ENCODE measurements around the gene TNFRSF13B.

Gene TNFRSF13B

DNA sequence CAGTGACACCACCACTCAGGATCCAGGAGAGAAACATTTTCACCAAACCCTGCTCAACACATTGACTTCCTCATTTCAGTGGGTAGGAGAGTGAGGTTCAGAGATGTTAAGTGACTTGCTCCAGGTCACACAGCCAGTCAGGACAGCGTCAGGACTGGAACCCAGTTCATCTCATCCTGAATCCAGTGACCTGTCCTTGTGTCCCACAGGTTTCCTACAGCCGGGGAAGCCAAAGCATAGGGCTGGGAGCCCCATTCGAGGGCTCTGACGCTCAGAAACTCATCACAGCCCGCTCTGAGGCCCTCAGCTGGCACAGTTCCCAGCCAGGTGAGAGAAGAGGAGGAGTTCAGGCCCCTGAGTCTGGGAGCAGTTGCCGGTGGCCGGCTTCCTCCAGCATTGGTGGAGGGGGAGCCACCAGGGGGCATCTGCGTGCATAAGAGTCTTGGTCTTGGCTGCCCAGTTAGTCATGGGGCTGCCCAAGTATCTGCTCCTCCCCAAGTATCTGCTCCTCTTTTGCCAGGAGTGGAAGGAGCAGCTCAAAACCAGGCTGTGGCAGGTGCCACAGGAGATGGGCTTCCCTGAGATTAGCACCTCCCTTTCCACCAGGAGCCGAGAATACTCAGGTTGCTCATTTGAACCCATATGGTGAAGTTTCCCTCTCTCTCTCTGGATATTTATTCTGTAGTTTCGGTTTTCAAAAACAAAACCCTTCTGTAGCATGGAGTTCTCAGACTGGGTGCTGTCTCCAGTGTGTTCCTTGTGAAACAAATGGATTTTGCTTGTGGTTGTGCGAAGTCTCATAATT, 56.0 kb downstream of the TNFRSF13B start:
- POLR2A ChIA-PET, result no interaction called here
- H3K36me3 ChIP-seq (ENCODE audit: control insufficient read depth in 4 of 4, insufficient read depth in 4 of 4, low read length in 3 of 4), result no peaks in the 10 kb centered on the region
- CTCF ChIA-PET, result interaction anchor here (0.5 kb wide), 1 partner anchor 668 kb away, joined by 3 read pairs; no protein-coding TSS in a partner anchor
- H3K9me3 ChIP-seq (ENCODE audit: control extremely low read depth in 1 of 5, control insufficient read depth in 4 of 5, insufficient read depth in 2 of 5, low read depth in 1 of 5, low read length in 4 of 5), result no peaks in the 10 kb centered on the region
- no peaks in the 10 kb centered on the region for H3K4me1 ChIP-seq (ENCODE audit: control extremely low read depth in 1 of 4, control insufficient read depth in 4 of 4, insufficient read depth in 4 of 4, low read length in 3 of 4)
- H3K27me3 ChIP-seq (replicated peaks in 2 of 5; ENCODE audit: control insufficient read depth in 4 of 5, insufficient read depth in 5 of 5, low read length in 4 of 5), result peaks cover 0 to 7% (median 0%) of the 10 kb centered on the region in 5 experiments
- no peak overlapping the region for H3K27ac ChIP-seq (ENCODE audit: insufficient read depth in 1 of 2, low read depth in 1 of 2, low read length in 2 of 2, poor library complexity in 1 of 2, severe bottlenecking in 2 of 2)
- H3K4me3 ChIP-seq (ENCODE audit: control insufficient read depth in 1 of 7, extremely low read depth in 1 of 7, insufficient read depth in 4 of 7, low read depth in 2 of 7, low read length in 6 of 7), result no peak overlapping the region
- WGBS (ENCODE audit: insufficient coverage), result 66% methylated on average over 6 of the region's 11 CpGs
- peak; percentile 16 to 42 (median 39) for DNase-seq

DNA sequence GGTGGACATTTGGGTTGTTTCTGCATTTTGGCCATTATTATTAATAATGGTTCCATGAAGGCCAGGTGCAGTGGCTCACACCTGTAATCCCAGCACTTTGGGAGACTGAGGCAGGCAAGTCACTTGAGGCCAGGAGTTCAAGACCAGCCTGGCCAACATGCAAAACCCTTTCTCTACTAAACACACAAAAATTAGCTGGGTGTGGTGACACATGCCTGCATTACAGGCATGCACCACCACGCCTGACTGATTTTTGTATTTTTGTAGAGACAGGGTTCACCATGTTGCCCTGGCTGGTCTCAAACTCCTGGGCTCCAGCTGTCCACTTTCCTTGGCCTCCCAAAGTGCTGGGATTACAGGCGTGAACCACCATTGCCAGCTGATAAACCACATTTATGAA, 58.5 kb downstream of the TNFRSF13B start:
- CTCF ChIA-PET, result no interaction called here
- Histone ChIP-seq H3K27ac (ENCODE audit: insufficient read depth in 1 of 2, low read depth in 1 of 2, low read length in 2 of 2, poor library complexity in 1 of 2, severe bottlenecking in 2 of 2) (no peak overlapping the region), H3K27me3 (replicated peaks in 2 of 5; ENCODE audit: control insufficient read depth in 4 of 5, insufficient read depth in 5 of 5, low read length in 4 of 5) (peaks cover 0 to 4% (median 0%) of the 10 kb centered on the region in 5 experiments), H3K4me1 (ENCODE audit: control extremely low read depth in 1 of 4, control insufficient read depth in 4 of 4, insufficient read depth in 4 of 4, low read length in 3 of 4) (no peaks in the 10 kb centered on the region), H3K36me3 (ENCODE audit: control insufficient read depth in 4 of 4, insufficient read depth in 4 of 4, low read length in 3 of 4) (no peaks in the 10 kb centered on the region), H3K9me3 (ENCODE audit: control extremely low read depth in 1 of 5, control insufficient read depth in 4 of 5, insufficient read depth in 2 of 5, low read depth in 1 of 5, low read length in 4 of 5) (no peaks in the 10 kb centered on the region), H3K4me3 (ENCODE audit: control insufficient read depth in 1 of 7, extremely low read depth in 1 of 7, insufficient read depth in 4 of 7, low read depth in 2 of 7, low read length in 6 of 7) (no peak overlapping the region)
- DNase-seq, result no peak
- 75% methylated on average over 1 of the region's 2 CpGs for WGBS (ENCODE audit: insufficient coverage)
- POLR2A ChIA-PET, result no interaction called here

DNA sequence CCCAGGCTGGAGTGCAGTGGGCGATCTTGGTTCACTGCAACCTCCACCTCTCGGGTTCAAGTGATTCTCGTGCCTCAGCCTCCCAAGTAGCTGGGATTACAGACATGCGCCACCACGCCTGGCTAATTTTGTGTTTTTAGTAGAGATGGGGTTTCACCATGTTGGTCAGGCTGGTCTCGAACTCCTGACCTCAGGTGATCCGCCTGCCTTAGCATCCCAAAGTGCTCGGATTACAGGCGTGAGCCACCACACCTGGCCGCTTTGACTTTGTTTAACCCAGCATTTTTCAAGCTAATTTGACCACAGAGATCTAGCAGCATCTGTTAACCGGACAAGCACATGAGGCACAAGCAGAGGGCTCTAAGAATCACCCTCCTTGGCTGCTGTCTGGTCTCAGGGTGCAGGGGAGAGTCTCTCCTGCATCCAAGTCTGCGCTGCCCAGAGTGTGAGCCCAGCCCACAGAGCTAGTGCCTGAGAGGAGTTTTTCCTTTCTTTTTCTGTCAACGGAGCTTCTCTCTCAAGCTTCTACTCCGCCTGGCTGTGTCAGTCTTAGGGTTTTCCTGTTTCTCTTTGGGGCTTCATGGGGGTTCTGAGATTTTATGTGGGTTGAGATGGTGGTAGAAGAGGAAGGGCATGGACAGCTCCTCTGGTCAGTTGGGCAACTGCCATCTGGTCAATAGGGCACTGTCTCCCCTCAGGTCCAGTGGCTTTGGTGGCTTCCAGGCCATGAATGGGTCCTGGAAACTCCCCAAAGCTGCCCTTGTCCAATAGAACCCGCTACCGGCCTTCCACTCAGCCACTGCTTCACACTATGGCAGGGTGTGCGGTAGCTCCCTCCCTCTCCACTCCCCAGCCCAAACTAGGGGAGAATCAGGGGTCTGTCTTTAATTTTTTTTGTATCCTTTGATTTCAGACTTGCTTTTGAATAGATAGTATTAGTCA, 59.6 kb downstream of the TNFRSF13B start:
- Histone ChIP-seq H3K27me3 (replicated peaks in 2 of 5; ENCODE audit: control insufficient read depth in 4 of 5, insufficient read depth in 5 of 5, low read length in 4 of 5) (peaks cover 0 to 6% (median 0%) of the 10 kb centered on the region in 5 experiments), H3K4me3 (ENCODE audit: control insufficient read depth in 1 of 7, extremely low read depth in 1 of 7, insufficient read depth in 4 of 7, low read depth in 2 of 7, low read length in 6 of 7) (no peak overlapping the region), H3K9me3 (ENCODE audit: control extremely low read depth in 1 of 5, control insufficient read depth in 4 of 5, insufficient read depth in 2 of 5, low read depth in 1 of 5, low read length in 4 of 5) (no peaks in the 10 kb centered on the region), H3K36me3 (ENCODE audit: control insufficient read depth in 4 of 4, insufficient read depth in 4 of 4, low read length in 3 of 4) (no peaks in the 10 kb centered on the region), H3K4me1 (ENCODE audit: control extremely low read depth in 1 of 4, control insufficient read depth in 4 of 4, insufficient read depth in 4 of 4, low read length in 3 of 4) (no peaks in the 10 kb centered on the region), H3K27ac (ENCODE audit: insufficient read depth in 1 of 2, low read depth in 1 of 2, low read length in 2 of 2, poor library complexity in 1 of 2, severe bottlenecking in 2 of 2) (no peak overlapping the region)
- ChIA-PET POLR2A (no interaction called here), CTCF (interaction anchor here (0.9 kb wide), 1 partner anchor 80 kb away, joined by 3 read pairs; no protein-coding TSS in a partner anchor)
- WGBS (ENCODE audit: insufficient coverage), result 98% methylated on average over 7 of the region's 17 CpGs
- no peak for DNase-seq

DNA sequence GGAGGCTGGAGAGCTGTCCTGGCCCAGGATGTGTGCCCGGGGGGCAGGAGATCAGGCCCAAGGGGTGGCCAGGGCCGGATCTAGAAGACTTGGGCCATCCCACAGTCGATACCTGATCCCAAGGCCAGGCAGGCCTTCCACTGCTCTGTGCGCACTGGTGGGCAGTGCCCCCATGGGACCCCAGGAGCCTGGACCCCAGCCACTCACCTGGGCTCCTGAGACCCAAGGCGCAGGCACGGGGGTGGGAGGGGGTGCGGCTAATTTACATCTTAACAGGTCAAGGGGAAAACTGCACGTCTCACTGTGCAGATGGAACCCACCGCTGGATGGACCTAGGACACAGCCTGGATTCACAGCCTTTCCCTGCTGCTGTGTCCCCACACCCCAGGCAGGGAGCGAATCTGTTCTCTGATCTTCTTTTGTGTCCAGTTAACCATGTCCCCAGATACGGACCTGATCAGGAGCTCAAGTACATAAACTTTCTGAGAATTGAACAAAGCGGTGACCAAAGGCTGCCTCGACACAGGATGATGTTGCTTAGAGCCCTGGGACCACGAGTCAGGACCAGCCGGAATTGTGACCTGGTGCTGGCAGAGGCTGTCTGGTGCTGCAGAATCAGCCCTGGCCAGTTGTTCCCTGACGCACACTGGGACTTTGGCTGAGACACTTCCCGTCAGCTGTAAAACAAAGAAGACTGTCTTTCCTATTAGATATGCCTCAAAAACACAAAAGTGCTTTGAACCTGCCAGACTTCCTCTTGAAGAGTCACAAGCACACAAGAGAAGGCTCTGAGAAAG, 60.6 kb downstream of the TNFRSF13B start:
- H3K9me3 ChIP-seq (ENCODE audit: control extremely low read depth in 1 of 5, control insufficient read depth in 4 of 5, insufficient read depth in 2 of 5, low read depth in 1 of 5, low read length in 4 of 5), result no peaks in the 10 kb centered on the region
- 98% methylated on average over 17 of the region's 17 CpGs for WGBS (ENCODE audit: insufficient coverage)
- no peaks in the 10 kb centered on the region for H3K36me3 ChIP-seq (ENCODE audit: control insufficient read depth in 4 of 4, insufficient read depth in 4 of 4, low read length in 3 of 4)
- no peak overlapping the region for H3K4me3 ChIP-seq (ENCODE audit: control insufficient read depth in 1 of 7, extremely low read depth in 1 of 7, insufficient read depth in 4 of 7, low read depth in 2 of 7, low read length in 6 of 7)
- ChIA-PET CTCF (no interaction called here), POLR2A (no interaction called here)
- H3K27ac ChIP-seq (ENCODE audit: insufficient read depth in 1 of 2, low read depth in 1 of 2, low read length in 2 of 2, poor library complexity in 1 of 2, severe bottlenecking in 2 of 2), result no peak overlapping the region
- peaks cover 0 to 6% (median 0%) of the 10 kb centered on the region in 5 experiments for H3K27me3 ChIP-seq (replicated peaks in 2 of 5; ENCODE audit: control insufficient read depth in 4 of 5, insufficient read depth in 5 of 5, low read length in 4 of 5)
- H3K4me1 ChIP-seq (ENCODE audit: control extremely low read depth in 1 of 4, control insufficient read depth in 4 of 4, insufficient read depth in 4 of 4, low read length in 3 of 4), result no peaks in the 10 kb centered on the region
- no peak for DNase-seq

DNA sequence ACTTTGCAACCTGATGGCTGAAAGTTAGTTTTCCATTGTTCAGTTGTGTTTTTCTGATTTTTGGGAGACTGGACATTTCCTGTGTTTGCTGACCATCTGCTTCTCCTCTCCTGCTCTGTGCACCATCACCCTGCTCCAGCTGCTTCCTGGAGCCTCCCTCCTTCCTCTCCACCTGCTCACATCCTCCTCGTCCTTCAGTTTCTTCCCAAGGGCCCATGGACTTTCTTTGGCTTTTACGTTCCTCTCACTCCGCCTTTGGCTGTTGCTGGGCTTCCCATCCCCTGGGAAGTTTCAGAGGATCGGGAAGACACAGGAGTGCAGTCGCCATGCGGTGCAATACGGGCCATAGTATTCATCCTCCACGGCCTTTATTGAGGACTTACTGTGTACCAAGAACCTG, 61.6 kb downstream of the TNFRSF13B start:
- H3K4me1 ChIP-seq (ENCODE audit: control extremely low read depth in 1 of 4, control insufficient read depth in 4 of 4, insufficient read depth in 4 of 4, low read length in 3 of 4), result no peaks in the 10 kb centered on the region
- H3K4me3 ChIP-seq (ENCODE audit: control insufficient read depth in 1 of 7, extremely low read depth in 1 of 7, insufficient read depth in 4 of 7, low read depth in 2 of 7, low read length in 6 of 7), result no peak overlapping the region
- H3K27me3 ChIP-seq (replicated peaks in 2 of 5; ENCODE audit: control insufficient read depth in 4 of 5, insufficient read depth in 5 of 5, low read length in 4 of 5), result peaks cover 0 to 10% (median 0%) of the 10 kb centered on the region in 5 experiments
- ChIA-PET POLR2A (no interaction called here), CTCF (no interaction called here)
- no peak overlapping the region for H3K27ac ChIP-seq (ENCODE audit: insufficient read depth in 1 of 2, low read depth in 1 of 2, low read length in 2 of 2, poor library complexity in 1 of 2, severe bottlenecking in 2 of 2)
- DNase-seq, result no peak
- H3K36me3 ChIP-seq (ENCODE audit: control insufficient read depth in 4 of 4, insufficient read depth in 4 of 4, low read length in 3 of 4), result no peaks in the 10 kb centered on the region
- H3K9me3 ChIP-seq (ENCODE audit: control extremely low read depth in 1 of 5, control insufficient read depth in 4 of 5, insufficient read depth in 2 of 5, low read depth in 1 of 5, low read length in 4 of 5), result no peaks in the 10 kb centered on the region
- 84% methylated on average over 8 of the region's 8 CpGs for WGBS (ENCODE audit: insufficient coverage)

DNA sequence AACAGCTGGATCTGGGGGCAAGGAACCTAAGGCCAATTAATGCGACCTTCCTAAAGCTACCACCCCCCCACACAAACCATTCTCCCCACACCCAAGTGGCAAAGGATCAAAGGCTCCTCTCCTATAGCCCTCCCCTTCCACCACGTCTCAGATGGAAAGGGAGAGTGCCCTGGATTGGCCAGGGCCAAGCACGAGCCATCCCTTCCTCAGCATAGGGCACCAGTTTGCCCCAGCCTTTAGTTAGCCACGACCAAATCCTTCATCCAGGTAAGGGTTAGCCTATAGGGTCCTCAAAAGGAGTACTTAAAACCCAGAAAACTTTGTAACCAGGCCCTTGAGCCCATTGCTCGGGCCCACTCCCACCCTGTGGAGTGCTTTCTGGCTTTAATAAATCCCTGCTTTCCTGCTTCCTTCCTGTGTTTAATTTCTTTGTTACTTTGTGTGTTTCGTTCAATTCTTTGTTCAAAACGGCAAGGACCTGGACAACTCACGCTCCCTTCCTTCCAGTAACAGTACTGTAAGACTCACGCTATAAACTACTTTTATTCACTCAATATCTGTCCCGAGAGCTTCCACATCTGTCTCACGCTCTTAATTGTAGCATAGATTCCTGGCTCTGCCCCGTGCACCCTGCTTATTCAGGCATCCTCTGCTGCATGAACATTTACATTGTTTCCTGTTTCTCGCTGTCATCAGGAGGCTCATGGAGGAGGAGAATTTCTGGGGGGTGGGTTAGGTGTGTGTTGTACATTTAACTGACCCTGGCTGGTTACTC, 62.3 kb downstream of the TNFRSF13B start:
- Histone ChIP-seq H3K9me3 (ENCODE audit: control extremely low read depth in 1 of 5, control insufficient read depth in 4 of 5, insufficient read depth in 2 of 5, low read depth in 1 of 5, low read length in 4 of 5) (no peaks in the 10 kb centered on the region), H3K27ac (ENCODE audit: insufficient read depth in 1 of 2, low read depth in 1 of 2, low read length in 2 of 2, poor library complexity in 1 of 2, severe bottlenecking in 2 of 2) (no peak overlapping the region), H3K36me3 (ENCODE audit: control insufficient read depth in 4 of 4, insufficient read depth in 4 of 4, low read length in 3 of 4) (no peaks in the 10 kb centered on the region), H3K27me3 (replicated peaks in 2 of 5; ENCODE audit: control insufficient read depth in 4 of 5, insufficient read depth in 5 of 5, low read length in 4 of 5) (peaks cover 0 to 11% (median under 1%) of the 10 kb centered on the region in 5 experiments), H3K4me3 (ENCODE audit: control insufficient read depth in 1 of 7, extremely low read depth in 1 of 7, insufficient read depth in 4 of 7, low read depth in 2 of 7, low read length in 6 of 7) (no peak overlapping the region), H3K4me1 (ENCODE audit: control extremely low read depth in 1 of 4, control insufficient read depth in 4 of 4, insufficient read depth in 4 of 4, low read length in 3 of 4) (no peaks in the 10 kb centered on the region)
- CTCF ChIA-PET, result no interaction called here
- POLR2A ChIA-PET, result no interaction called here
- WGBS (ENCODE audit: insufficient coverage), result 61% methylated on average over 8 of the region's 13 CpGs
- DNase-seq, result no peak

Measured in common myeloid progenitor, CD34-positive (primary cell).